Measurements from ENCODE around the gene NT5DC1. TPM values are rescaled to one million over a fixed set of nuclear protein-coding genes. Genes with fewer than 3 reads are reported as not detected.

Gene NT5DC1
- total RNA-seq, 1 donor from 2014 or later: 21.6 TPM

DNA sequence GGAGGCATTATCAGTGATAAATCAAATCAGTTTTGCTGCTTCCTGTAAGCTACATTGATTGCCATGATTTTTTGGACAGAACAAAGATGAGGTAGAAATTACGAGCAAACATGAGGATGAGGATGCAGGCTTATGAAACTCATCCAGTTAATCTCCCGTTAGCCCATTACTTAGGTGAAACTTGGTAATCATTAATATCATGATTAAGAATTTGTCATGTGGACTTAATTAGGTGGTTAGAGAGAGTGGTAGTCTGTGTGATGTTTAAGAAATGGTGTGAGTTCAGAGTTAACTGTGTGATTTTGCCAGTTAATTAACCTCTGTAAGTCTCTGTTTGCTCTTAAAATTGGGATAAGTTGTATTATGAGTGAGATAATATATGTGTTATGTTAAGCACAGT lies 91.2 kb downstream of the NT5DC1 start:
- no peak for DNase-seq
- H3K36me3 Mint-ChIP-seq (ENCODE audit: unreplicated experiment): no peaks in the 10 kb centered on the region
- peaks cover 8% of the 10 kb centered on the region for H3K4me1 Mint-ChIP-seq (ENCODE audit: low read depth, unreplicated experiment)
- no peaks in the 10 kb centered on the region for H3K27me3 Mint-ChIP-seq (ENCODE audit: unreplicated experiment)
- H3K27ac Mint-ChIP-seq (ENCODE audit: unreplicated experiment): no peak overlapping the region
- H3K9me3 Mint-ChIP-seq (ENCODE audit: unreplicated experiment): no peaks in the 10 kb centered on the region
- TF ChIP-seq, protein P1, sequence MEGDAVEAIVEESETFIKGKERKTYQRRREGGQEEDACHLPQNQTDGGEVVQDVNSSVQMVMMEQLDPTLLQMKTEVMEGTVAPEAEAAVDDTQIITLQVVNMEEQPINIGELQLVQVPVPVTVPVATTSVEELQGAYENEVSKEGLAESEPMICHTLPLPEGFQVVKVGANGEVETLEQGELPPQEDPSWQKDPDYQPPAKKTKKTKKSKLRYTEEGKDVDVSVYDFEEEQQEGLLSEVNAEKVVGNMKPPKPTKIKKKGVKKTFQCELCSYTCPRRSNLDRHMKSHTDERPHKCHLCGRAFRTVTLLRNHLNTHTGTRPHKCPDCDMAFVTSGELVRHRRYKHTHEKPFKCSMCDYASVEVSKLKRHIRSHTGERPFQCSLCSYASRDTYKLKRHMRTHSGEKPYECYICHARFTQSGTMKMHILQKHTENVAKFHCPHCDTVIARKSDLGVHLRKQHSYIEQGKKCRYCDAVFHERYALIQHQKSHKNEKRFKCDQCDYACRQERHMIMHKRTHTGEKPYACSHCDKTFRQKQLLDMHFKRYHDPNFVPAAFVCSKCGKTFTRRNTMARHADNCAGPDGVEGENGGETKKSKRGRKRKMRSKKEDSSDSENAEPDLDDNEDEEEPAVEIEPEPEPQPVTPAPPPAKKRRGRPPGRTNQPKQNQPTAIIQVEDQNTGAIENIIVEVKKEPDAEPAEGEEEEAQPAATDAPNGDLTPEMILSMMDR (IDR thresholded peaks at IDR 0.05; ENCODE audit: partially characterized antibody, unreplicated experiment): no peak
- no peak overlapping the region for H3K4me3 Mint-ChIP-seq (ENCODE audit: unreplicated experiment)

DNA sequence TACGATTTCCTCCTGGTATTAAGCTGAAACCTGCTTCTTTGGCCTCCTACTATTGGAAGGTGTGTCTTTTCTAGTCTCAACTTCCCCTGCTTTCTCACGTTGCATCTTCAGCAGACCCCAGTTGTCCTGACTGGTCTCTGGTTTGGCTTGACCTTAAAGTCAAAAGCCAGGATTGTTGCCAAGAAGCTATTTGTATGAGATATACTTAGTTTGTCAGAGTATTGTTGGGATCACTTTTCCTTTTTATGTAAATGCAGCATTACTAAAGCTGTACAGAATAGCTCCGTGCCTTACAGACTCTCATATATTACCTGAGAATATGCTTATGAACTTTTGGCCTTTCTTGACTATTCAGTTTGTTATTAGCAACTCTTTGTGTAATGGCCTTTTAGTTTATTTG lies 92.1 kb downstream of the NT5DC1 start:
- no peaks in the 10 kb centered on the region for H3K9me3 Mint-ChIP-seq (ENCODE audit: unreplicated experiment)
- no peak overlapping the region for H3K27ac Mint-ChIP-seq (ENCODE audit: unreplicated experiment)
- peaks cover 8% of the 10 kb centered on the region for H3K4me1 Mint-ChIP-seq (ENCODE audit: low read depth, unreplicated experiment)
- no peak overlapping the region for H3K4me3 Mint-ChIP-seq (ENCODE audit: unreplicated experiment)
- TF ChIP-seq, protein P1 (IDR thresholded peaks at IDR 0.05; ENCODE audit: partially characterized antibody, unreplicated experiment): no peak
- H3K27me3 Mint-ChIP-seq (ENCODE audit: unreplicated experiment): no peaks in the 10 kb centered on the region
- H3K36me3 Mint-ChIP-seq (ENCODE audit: unreplicated experiment): no peaks in the 10 kb centered on the region
- DNase-seq: no peak

DNA sequence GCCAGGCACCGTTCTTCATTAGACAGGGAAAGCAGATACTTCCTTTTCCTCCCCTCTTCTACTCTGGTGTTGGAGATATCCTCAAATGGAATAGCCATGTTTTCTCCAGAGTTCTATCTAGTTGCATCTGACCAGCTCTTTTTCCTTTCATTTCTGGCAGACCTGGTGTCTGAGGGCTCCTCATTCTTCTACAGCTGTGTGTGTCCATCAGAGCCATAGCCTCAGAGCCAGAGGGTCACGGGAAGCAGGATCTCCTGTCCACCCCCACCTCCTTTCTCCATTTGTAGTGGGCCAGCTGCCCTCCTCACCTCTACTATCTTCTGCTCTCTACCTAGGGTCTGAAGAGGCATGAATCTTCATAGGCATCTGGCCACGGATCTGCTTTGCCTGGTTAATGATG lies 96.2 kb downstream of the NT5DC1 start:
- TF ChIP-seq, protein P1 (IDR thresholded peaks at IDR 0.05; ENCODE audit: partially characterized antibody, unreplicated experiment): no peak

DNA sequence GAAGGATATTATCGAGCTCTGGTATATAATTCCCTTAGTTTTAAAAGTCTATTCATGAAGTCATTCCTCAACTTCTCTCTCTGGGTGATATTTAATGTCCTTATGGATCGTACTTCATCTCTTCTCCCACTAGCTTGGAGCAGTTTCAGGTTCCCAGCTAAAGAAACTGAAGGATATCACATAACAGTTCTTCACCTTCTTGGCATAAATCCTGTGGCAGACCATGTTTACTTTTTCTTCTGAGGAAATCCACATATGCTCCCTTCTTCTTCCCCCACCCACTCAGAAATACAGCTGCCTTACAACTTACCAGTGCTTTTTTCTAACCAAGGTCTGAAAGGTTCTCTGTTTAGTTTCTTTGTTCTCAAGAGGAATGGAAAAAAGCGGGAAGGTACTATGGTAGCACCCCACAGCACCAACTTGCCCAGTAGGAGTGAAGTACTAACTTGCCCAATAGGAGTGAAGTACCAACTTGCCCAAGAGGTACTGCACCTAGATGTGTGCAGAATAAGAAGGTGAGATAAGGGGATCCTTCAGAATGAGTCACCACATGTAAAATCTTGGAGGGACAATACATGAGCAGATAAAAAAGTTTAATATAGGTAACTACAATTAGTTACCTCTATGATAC lies 100.1 kb downstream of the NT5DC1 start:
- TF ChIP-seq, protein P1 (IDR thresholded peaks at IDR 0.05; ENCODE audit: partially characterized antibody, unreplicated experiment): no peak
- Mint-ChIP-seq H3K27ac (ENCODE audit: unreplicated experiment) (no peak overlapping the region), H3K4me3 (ENCODE audit: unreplicated experiment) (no peak overlapping the region), H3K9me3 (ENCODE audit: unreplicated experiment) (no peaks in the 10 kb centered on the region), H3K27me3 (ENCODE audit: unreplicated experiment) (no peaks in the 10 kb centered on the region), H3K4me1 (ENCODE audit: low read depth, unreplicated experiment) (peaks cover 4% of the 10 kb centered on the region), H3K36me3 (ENCODE audit: unreplicated experiment) (no peaks in the 10 kb centered on the region)
- DNase-seq: no peak

More for the DNA sequence above, 96.2 kb downstream of the NT5DC1 start:
- H3K9me3 Mint-ChIP-seq (ENCODE audit: unreplicated experiment): no peaks in the 10 kb centered on the region
- no peaks in the 10 kb centered on the region for H3K36me3 Mint-ChIP-seq (ENCODE audit: unreplicated experiment)
- no peak overlapping the region for H3K27ac Mint-ChIP-seq (ENCODE audit: unreplicated experiment)
- H3K4me1 Mint-ChIP-seq (ENCODE audit: low read depth, unreplicated experiment): peaks cover 8% of the 10 kb centered on the region
- H3K27me3 Mint-ChIP-seq (ENCODE audit: unreplicated experiment): no peaks in the 10 kb centered on the region
- no peak overlapping the region for H3K4me3 Mint-ChIP-seq (ENCODE audit: unreplicated experiment)
- no peak for DNase-seq

DNA sequence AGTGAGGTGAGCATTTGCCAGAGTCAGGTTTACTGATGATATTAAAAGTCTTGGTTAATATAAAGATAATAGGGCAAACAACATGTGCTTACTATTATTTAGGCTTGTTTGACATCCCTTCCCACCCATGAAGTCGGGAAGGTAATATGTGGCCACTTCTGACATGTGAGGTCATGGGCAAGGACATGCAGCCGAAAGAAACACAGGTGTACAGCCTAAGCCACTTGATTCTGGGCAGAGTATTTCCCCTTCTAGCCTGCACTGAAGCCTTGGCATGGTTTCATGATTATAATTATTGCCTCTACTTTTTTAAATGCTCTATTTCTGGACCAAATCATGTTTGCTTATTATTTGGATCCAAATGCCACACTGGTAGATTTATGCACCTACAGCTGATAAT lies 100.9 kb downstream of the NT5DC1 start:
- TF ChIP-seq, protein P1 (IDR thresholded peaks at IDR 0.05; ENCODE audit: partially characterized antibody, unreplicated experiment): no peak
- H3K36me3 Mint-ChIP-seq (ENCODE audit: unreplicated experiment): no peaks in the 10 kb centered on the region
- no peaks in the 10 kb centered on the region for H3K4me1 Mint-ChIP-seq (ENCODE audit: low read depth, unreplicated experiment)
- DNase-seq: no peak
- H3K9me3 Mint-ChIP-seq (ENCODE audit: unreplicated experiment): no peaks in the 10 kb centered on the region
- no peaks in the 10 kb centered on the region for H3K27me3 Mint-ChIP-seq (ENCODE audit: unreplicated experiment)
- no peak overlapping the region for H3K4me3 Mint-ChIP-seq (ENCODE audit: unreplicated experiment)
- H3K27ac Mint-ChIP-seq (ENCODE audit: unreplicated experiment): no peak overlapping the region

Data from glutamatergic neuron (in vitro differentiated cells).